Panc1 (cell line): Measurements from ENCODE around the gene KRTAP22-2. TPM values are rescaled to one million over a fixed set of nuclear protein-coding genes. Genes with fewer than 3 reads are reported as not detected.

ENCODE experiments used
- ATAC-seq: fragments of 200-7000 bp; cut with Tn5 transposase; 2 replicates; pipeline ENCODE4 v1.9.1; 2020; ENCODE audit warnings: mild to moderate bottlenecking, moderate library complexity
- BruUV-seq: library from RNA; stranded (reverse); fragments of 400-500 nt; replicated peaks from 2 replicates; lab custom pipeline; 2021; lab: Mats Ljungman, UMichigan
- CTCF ChIA-PET: fragments of 300-600 bp; sonication (Branson Sonifier 250); formaldehyde crosslinking; loops from one replicate; lab custom pipeline; 2022; ENCODE audit warnings: antibody characterized with exemption; lab: Charles Lee
- POLR2A ChIA-PET: fragments of 300-600 bp; sonication (Branson Sonifier 250); formaldehyde crosslinking; loops from one replicate; lab custom pipeline; 2022; ENCODE audit warnings: antibody characterized with exemption; lab: Charles Lee
- DNase-seq: peaks from one replicate; pipeline ENCODE4 v3.0.0-alpha.2; 2010; ENCODE audit warnings: low read depth, low spot score
- H3K27ac ChIP-seq: 2 replicates; pipeline ENCODE4 v1.5.1; 2011; ENCODE audit warnings: mild to moderate bottlenecking, low read length, inconsistent platforms
- H3K27me3 ChIP-seq: fragments of 200-500 bp; sonication (Bioruptor generic); 2 replicates; pipeline ENCODE4 v1.6.0; 2014; ENCODE audit warnings: low read length, inconsistent platforms; ENCODE audit not compliant: control insufficient read depth, insufficient read depth
- H3K36me3 ChIP-seq: fragments of 200-500 bp; sonication (Bioruptor generic); 2 replicates; pipeline ENCODE4 v1.5.1; 2014; ENCODE audit warnings: inconsistent platforms, mild to moderate bottlenecking, low read length, moderate library complexity; ENCODE audit not compliant: control insufficient read depth, insufficient read depth
- H3K4me1 ChIP-seq: 2 replicates; pipeline ENCODE4 v1.5.1; 2011; ENCODE audit warnings: inconsistent platforms, mild to moderate bottlenecking, low read length, moderate library complexity; ENCODE audit not compliant: control insufficient read depth, insufficient read depth
- H3K4me3 ChIP-seq, 2 experiments: 2 replicates each; pipeline ENCODE4 v1.5.1; 2011 to 2012; ENCODE audit warnings: low read depth in 2 of 2, low read length in 2 of 2, mild to moderate bottlenecking in 2 of 2, inconsistent platforms in 1 of 2, moderate library complexity in 1 of 2
- H3K9me3 ChIP-seq: fragments of 200-500 bp; sonication (Bioruptor generic); 2 replicates; pipeline ENCODE4 v1.5.1; 2014; ENCODE audit warnings: low read depth, mild to moderate bottlenecking, inconsistent platforms, low read length, moderate library complexity; ENCODE audit not compliant: control insufficient read depth, insufficient read depth
- CTCF ChIP-seq: fragments of 450-650 bp; IDR thresholded peaks from 2 replicates; pipeline ENCODE4 v1.5.1; 2017; ENCODE audit warnings: mild to moderate bottlenecking
- POLR2AphosphoS5 ChIP-seq: IDR thresholded peaks from 2 replicates; pipeline ENCODE4 v1.6.1; 2012; ENCODE audit warnings: mild to moderate bottlenecking, low read depth, low read length, moderate library complexity
- SIN3A ChIP-seq: IDR thresholded peaks from 2 replicates; pipeline ENCODE4 v1.6.1; 2012; ENCODE audit warnings: low read depth, mild to moderate bottlenecking, low read length, moderate library complexity, borderline replicate concordance; ENCODE audit not compliant: insufficient read depth
- TCF7L2 ChIP-seq: IDR thresholded peaks from 2 replicates; pipeline ENCODE4 v1.6.1; 2011; ENCODE audit warnings: mild to moderate bottlenecking, low read depth, low read length, inconsistent platforms
- in situ Hi-C: cut with HindIII; loops from 2 replicates; pipeline ENCODE4 v1.10.0; 2016; ENCODE audit warnings: low sequenced_read_pairs, low pct_unique_long_range_greater_than_20kb
- intact Hi-C: fragments of 100-400 bp; cut with micrococcal nuclease; formaldehyde crosslinking; loops from one replicate; pipeline ENCODE4 v1.10.0; 2022; ENCODE audit not compliant: unreplicated experiment
- total RNA-seq: library from RNA; stranded (reverse); gene quantifications from one replicate; pipeline ENCODE4 v1.2.1, GENCODE V29; 2021; ENCODE audit not compliant: unreplicated experiment
- TF ChIP-seq, protein P1 (sequence below), 2 experiments: IDR thresholded peaks; 2 replicates each; pipeline ENCODE4 v1.6.1; 2011 to 2012; ENCODE audit warnings: low read depth in 2 of 2, control low read depth in 1 of 2, low read length in 1 of 2, mild to moderate bottlenecking in 1 of 2, moderate library complexity in 1 of 2; ENCODE audit not compliant: insufficient read depth in 1 of 2

The KRTAP22-2 gene
- total RNA-seq, 1 experiment from 2014 or later, result not detected

GRCh38 chr21:30552782-30553181 lies 37.4 kb downstream of the KRTAP22-2 start:
- H3K4me3 ChIP-seq, result no peak overlapping the region
- CTCF ChIA-PET, result no interaction called here
- H3K4me1 ChIP-seq, result no peaks in the 10 kb centered on the region
- TF ChIP-seq SIN3A (no peak), TCF7L2 (no peak), POLR2AphosphoS5 (no peak), CTCF (no peak)
- TF ChIP-seq, protein P1, sequence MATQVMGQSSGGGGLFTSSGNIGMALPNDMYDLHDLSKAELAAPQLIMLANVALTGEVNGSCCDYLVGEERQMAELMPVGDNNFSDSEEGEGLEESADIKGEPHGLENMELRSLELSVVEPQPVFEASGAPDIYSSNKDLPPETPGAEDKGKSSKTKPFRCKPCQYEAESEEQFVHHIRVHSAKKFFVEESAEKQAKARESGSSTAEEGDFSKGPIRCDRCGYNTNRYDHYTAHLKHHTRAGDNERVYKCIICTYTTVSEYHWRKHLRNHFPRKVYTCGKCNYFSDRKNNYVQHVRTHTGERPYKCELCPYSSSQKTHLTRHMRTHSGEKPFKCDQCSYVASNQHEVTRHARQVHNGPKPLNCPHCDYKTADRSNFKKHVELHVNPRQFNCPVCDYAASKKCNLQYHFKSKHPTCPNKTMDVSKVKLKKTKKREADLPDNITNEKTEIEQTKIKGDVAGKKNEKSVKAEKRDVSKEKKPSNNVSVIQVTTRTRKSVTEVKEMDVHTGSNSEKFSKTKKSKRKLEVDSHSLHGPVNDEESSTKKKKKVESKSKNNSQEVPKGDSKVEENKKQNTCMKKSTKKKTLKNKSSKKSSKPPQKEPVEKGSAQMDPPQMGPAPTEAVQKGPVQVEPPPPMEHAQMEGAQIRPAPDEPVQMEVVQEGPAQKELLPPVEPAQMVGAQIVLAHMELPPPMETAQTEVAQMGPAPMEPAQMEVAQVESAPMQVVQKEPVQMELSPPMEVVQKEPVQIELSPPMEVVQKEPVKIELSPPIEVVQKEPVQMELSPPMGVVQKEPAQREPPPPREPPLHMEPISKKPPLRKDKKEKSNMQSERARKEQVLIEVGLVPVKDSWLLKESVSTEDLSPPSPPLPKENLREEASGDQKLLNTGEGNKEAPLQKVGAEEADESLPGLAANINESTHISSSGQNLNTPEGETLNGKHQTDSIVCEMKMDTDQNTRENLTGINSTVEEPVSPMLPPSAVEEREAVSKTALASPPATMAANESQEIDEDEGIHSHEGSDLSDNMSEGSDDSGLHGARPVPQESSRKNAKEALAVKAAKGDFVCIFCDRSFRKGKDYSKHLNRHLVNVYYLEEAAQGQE (IDR thresholded peaks at IDR 0.05; ENCODE audit: insufficient read depth in 1 of 2, low read depth in 2 of 2, low read length in 1 of 2), result no peak
- ATAC-seq (no peak), DNase-seq (no peak)
- no TSS peak for BruUV-seq
- in situ Hi-C loops, result no loop called here
- H3K27me3 ChIP-seq, result no peaks in the 10 kb centered on the region
- no peak overlapping the region for H3K27ac ChIP-seq
- intact Hi-C loops, result no loop called here
- H3K9me3 ChIP-seq, result no peaks in the 10 kb centered on the region
- H3K36me3 ChIP-seq, result no peaks in the 10 kb centered on the region
- POLR2A ChIA-PET, result no interaction called here

- Histone ChIP-seq H3K27ac (no peak within 1 kb of the TSS), H3K4me1 (no peaks in the 10 kb centered on the region), H3K4me3 (no peak within 1 kb of the TSS), H3K9me3 (no peaks in the 10 kb centered on the region), H3K36me3 (no peaks in the 10 kb centered on the region; the same call in 1 of the 2 replicates), H3K27me3 (no peaks in the 10 kb centered on the region)
- TF ChIP-seq POLR2AphosphoS5 (no peak), CTCF (no peak), SIN3A (no peak), TCF7L2 (no peak)
- TF ChIP-seq, protein P1 (IDR thresholded peaks at IDR 0.05; ENCODE audit: insufficient read depth in 1 of 2, low read depth in 2 of 2, low read length in 1 of 2), result no peak
- intact Hi-C loops, result no loop called here
- BruUV-seq, result no TSS peak
- DNase-seq (no peak), ATAC-seq (no peak)
- in situ Hi-C loops, result no loop called here
- CTCF ChIA-PET, result no interaction called here
- POLR2A ChIA-PET, result no interaction called here
These were observed 48.4 kb downstream of the KRTAP22-2 start, which contains the start of gene KRTAP19-6 for GRCh38 chr21:30541764-30542163. Gene KRTAP19-6 (minus strand): TSS chr21:30541864. CDS start chr21:30541833, 31 bp downstream.

Other genes with a start within 250 kb of the KRTAP22-2 start
- gene KRTAP23-1, start 241.8 kb downstream of the KRTAP22-2 start, total RNA-seq, result not detected
- not detected for gene KRTAP13-2, start 218.1 kb downstream of the KRTAP22-2 start, total RNA-seq
- not detected for gene KRTAP13-1, start 194.4 kb downstream of the KRTAP22-2 start, total RNA-seq
- gene KRTAP13-3, start 164.5 kb downstream of the KRTAP22-2 start, total RNA-seq, result not detected
- not detected for gene KRTAP13-4, start 160.2 kb downstream of the KRTAP22-2 start, total RNA-seq
- not detected for gene KRTAP15-1, start 150.1 kb downstream of the KRTAP22-2 start, total RNA-seq
- not detected for gene KRTAP19-1, start 110.0 kb downstream of the KRTAP22-2 start, total RNA-seq
- gene KRTAP19-2, start 103.0 kb downstream of the KRTAP22-2 start, total RNA-seq, result not detected
- gene KRTAP19-3, start 98.4 kb downstream of the KRTAP22-2 start, total RNA-seq, result not detected
- not detected for gene KRTAP19-4, start 93.2 kb downstream of the KRTAP22-2 start, total RNA-seq
- gene KRTAP19-5, start 88.3 kb downstream of the KRTAP22-2 start, total RNA-seq, result not detected
- not detected for gene KRTAP19-6, start 48.5 kb downstream of the KRTAP22-2 start, total RNA-seq
- gene KRTAP19-7, start 29.1 kb downstream of the KRTAP22-2 start, total RNA-seq, result not detected
- not detected for gene KRTAP6-3, start 2.0 kb upstream of the KRTAP22-2 start, total RNA-seq
- gene KRTAP6-2, start 8.5 kb upstream of the KRTAP22-2 start, total RNA-seq, result not detected
- gene KRTAP22-1, start 10.7 kb upstream of the KRTAP22-2 start, total RNA-seq, result not detected
- not detected for gene KRTAP6-1, start 23.5 kb upstream of the KRTAP22-2 start, total RNA-seq
- gene KRTAP20-1, start 26.0 kb upstream of the KRTAP22-2 start, total RNA-seq, result not detected
- not detected for gene KRTAP20-4, start 30.2 kb upstream of the KRTAP22-2 start, total RNA-seq
- gene KRTAP20-2, start 44.8 kb upstream of the KRTAP22-2 start, total RNA-seq, result not detected
- gene KRTAP20-3, start 52.5 kb upstream of the KRTAP22-2 start, total RNA-seq, result not detected
- not detected for gene KRTAP21-3, start 128.4 kb upstream of the KRTAP22-2 start, total RNA-seq
- gene KRTAP21-2, start 156.9 kb upstream of the KRTAP22-2 start, total RNA-seq, result not detected
- not detected for gene KRTAP21-1, start 165.0 kb upstream of the KRTAP22-2 start, total RNA-seq
- not detected for gene KRTAP8-1, start 222.9 kb upstream of the KRTAP22-2 start, total RNA-seq
- not detected for gene KRTAP7-1, start 239.4 kb upstream of the KRTAP22-2 start, total RNA-seq